Spleen (tissue), 11 donors: Measurements from ENCODE around the gene TRHDE. TPM values are rescaled to one million over a fixed set of nuclear protein-coding genes. Genes with fewer than 3 reads are reported as not detected.

Experiments used
- DNase-seq: peaks from one replicate; pipeline ENCODE4 v3.0.0-alpha.2; 2020
- H3K27ac ChIP-seq, 8 donors: fragments of 200-600 bp; sonication (generic) in 7 of 8; 1 replicate in 4 of 8; 2 replicates in 4 of 8; pipeline versions ENCODE4 v1.5.0 to v1.8.0; 2016 to 2021; ENCODE audit warnings: inconsistent platforms in 4 of 8, mild to moderate bottlenecking in 4 of 8, moderate library complexity in 1 of 8
- H3K27me3 ChIP-seq, 7 donors: fragments of 200-600 bp; sonication (generic) in 6 of 7; replicated peaks in 1 of 7; 1 replicate in 4 of 7; 2 replicates in 3 of 7; pipeline versions ENCODE4 v1.5.0 to v1.8.0; 2016 to 2021; ENCODE audit warnings: inconsistent platforms in 3 of 7, mild to moderate bottlenecking in 1 of 7
- H3K36me3 ChIP-seq, 6 donors: fragments of 200-600 bp; sonication (generic) in 5 of 6; 1 replicate in 4 of 6; 2 replicates in 2 of 6; pipeline versions ENCODE4 v1.5.0 to v1.8.0; 2016 to 2021; ENCODE audit warnings: inconsistent platforms in 2 of 6
- H3K4me1 ChIP-seq, 6 donors: fragments of 200-600 bp; sonication (generic) in 5 of 6; 1 replicate in 3 of 6; 2 replicates in 3 of 6; pipeline versions ENCODE4 v1.5.0 to v1.8.0; 2016 to 2021; ENCODE audit warnings: inconsistent platforms in 3 of 6
- H3K4me3 ChIP-seq, 8 donors: fragments of 200-600 bp; sonication (generic) in 7 of 8; 1 replicate in 4 of 8; 2 replicates in 4 of 8; pipeline versions ENCODE4 v1.5.0 to v1.8.0; 2016 to 2021; ENCODE audit warnings: inconsistent platforms in 4 of 8, mild to moderate bottlenecking in 4 of 8, moderate library complexity in 2 of 8
- H3K9me3 ChIP-seq, 8 donors: fragments of 200-600 bp; sonication (generic) in 7 of 8; 1 replicate in 4 of 8; 2 replicates in 4 of 8; pipeline versions ENCODE4 v1.5.0 to v1.8.0; 2016 to 2021; ENCODE audit warnings: inconsistent platforms in 4 of 8
- POLR2A ChIP-seq, 3 donors: fragments of 450-650 bp; IDR thresholded peaks; one replicate each; pipeline ENCODE4 v1.5.1; 2017; ENCODE audit warnings: antibody characterized with exemption in 3 of 3, mild to moderate bottlenecking in 1 of 3
- POLR2AphosphoS5 ChIP-seq, 3 donors: sonication (generic); formaldehyde crosslinking; IDR thresholded peaks; one replicate each; pipeline ENCODE4 v1.5.1; 2017; ENCODE audit warnings: antibody characterized with exemption in 3 of 3
- WGBS, 5 donors: extraction: QIAGEN DNeasy Blood & Tissue Kit in 3 of 5; methylation state at CpG; one replicate each; pipeline versions ENCODE4 v1.1.5 to v1.1.7; 2013 to 2018; 5-methylcytosine and 5-hydroxymethylcytosine counted together
- intact Hi-C: fragments of 100-400 bp; cut with DNase I; formaldehyde crosslinking; loops from one replicate; pipeline ENCODE4 v1.15.0; 2023; ENCODE audit warnings: low total_unique reads
- polyA plus RNA-seq, 3 donors: library from polyadenylated mRNA; stranded (reverse); fragments of 200-250 nt; gene quantifications; one replicate each; pipeline ENCODE4 v1.2.1, GENCODE V29; 2013
- total RNA-seq, 7 donors: library from RNA; depleted of rRNA in 3 of 7; stranded (reverse); fragments of >200 nt in 3 of 7; fragmentation: NEBNext Ultra II Directional in 4 of 7; extraction: Animal tissue kit (Norgen Biotek cat#: 25700) in 4 of 7; gene quantifications; one replicate each; pipeline versions ENCODE4 v1.1.0 to v1.2.1, GENCODE V29; 2016 to 2021
- TF ChIP-seq, protein P1 (sequence below), 11 experiments: fragments of 200-600 bp in 7 of 11; fragments of 450-650 bp in 4 of 11; sonication (generic) in 4 of 11; IDR thresholded peaks in 8 of 11; conservative IDR thresholded peaks in 3 of 11; 1 replicate in 7 of 11; 2 replicates in 4 of 11; pipeline versions ENCODE4 v1.4.0 to v1.8.0; 2016 to 2021; ENCODE audit warnings: antibody characterized with exemption in 11 of 11, inconsistent platforms in 4 of 11, mild to moderate bottlenecking in 1 of 11
- donor health status: healthy with polysubstance abuse.
- donor health status: DM: no; HTN: no; CAD: no; lungs with moderate emphysema.
- donor health status: DM: no; HTN: no; CAD: no.
- donor health status: Bipolar disorder and iron deficiency.
- donor health status: healthy.
- donor health status: DM: no; HTN: no; CAD: no.
- donor health status: DM: yes; HTN: yes; CAD: no.

TRHDE gene
- total and polyA plus RNA-seq, 10 donors: 0.26 to 32.7 (median 16.3) TPM

DNA sequence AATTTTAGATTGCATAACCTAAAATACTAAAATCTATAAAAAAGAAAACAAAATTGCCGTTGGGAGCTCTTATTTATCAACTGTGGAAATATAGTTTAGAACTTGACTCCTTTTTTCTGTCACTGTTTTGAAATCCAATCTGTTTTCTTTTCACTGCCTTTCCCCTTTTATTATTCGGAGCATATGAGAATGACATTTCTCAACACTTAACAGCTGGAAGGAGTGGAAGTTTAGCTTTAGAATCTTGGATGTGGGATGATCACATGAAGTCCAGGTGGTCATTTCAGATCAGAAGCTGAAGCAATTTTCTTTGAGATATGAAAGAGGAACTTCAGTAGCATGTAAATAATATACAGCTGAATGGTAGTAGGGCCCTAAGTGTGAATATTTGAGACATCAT lies 16.7 kb downstream of the TRHDE start:
- Histone ChIP-seq H3K36me3 (no peaks in the 10 kb centered on the region), H3K4me1 (no peaks in the 10 kb centered on the region), H3K9me3 (no peaks in the 10 kb centered on the region), H3K27me3 (peaks cover 0 to 6% (median 0%) of the 10 kb centered on the region in 7 donors), H3K27ac (no peak overlapping the region), H3K4me3 (no peak overlapping the region)
- DNase-seq: no peak
- TF ChIP-seq POLR2AphosphoS5 (IDR thresholded peaks at IDR 0.05): no peak
- TF ChIP-seq, protein P1, sequence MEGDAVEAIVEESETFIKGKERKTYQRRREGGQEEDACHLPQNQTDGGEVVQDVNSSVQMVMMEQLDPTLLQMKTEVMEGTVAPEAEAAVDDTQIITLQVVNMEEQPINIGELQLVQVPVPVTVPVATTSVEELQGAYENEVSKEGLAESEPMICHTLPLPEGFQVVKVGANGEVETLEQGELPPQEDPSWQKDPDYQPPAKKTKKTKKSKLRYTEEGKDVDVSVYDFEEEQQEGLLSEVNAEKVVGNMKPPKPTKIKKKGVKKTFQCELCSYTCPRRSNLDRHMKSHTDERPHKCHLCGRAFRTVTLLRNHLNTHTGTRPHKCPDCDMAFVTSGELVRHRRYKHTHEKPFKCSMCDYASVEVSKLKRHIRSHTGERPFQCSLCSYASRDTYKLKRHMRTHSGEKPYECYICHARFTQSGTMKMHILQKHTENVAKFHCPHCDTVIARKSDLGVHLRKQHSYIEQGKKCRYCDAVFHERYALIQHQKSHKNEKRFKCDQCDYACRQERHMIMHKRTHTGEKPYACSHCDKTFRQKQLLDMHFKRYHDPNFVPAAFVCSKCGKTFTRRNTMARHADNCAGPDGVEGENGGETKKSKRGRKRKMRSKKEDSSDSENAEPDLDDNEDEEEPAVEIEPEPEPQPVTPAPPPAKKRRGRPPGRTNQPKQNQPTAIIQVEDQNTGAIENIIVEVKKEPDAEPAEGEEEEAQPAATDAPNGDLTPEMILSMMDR (IDR thresholded peaks at IDR 0.05 in 8 of 11, conservative IDR thresholded peaks at IDR 0.05 in 3 of 11): no peak
- TF ChIP-seq POLR2A (IDR thresholded peaks at IDR 0.05): no peak
- intact Hi-C loops: no loop called here
- WGBS, 5 donors: 65 to 80% (median 76%) methylated on average over 2 of the region's 2 CpGs

DNA sequence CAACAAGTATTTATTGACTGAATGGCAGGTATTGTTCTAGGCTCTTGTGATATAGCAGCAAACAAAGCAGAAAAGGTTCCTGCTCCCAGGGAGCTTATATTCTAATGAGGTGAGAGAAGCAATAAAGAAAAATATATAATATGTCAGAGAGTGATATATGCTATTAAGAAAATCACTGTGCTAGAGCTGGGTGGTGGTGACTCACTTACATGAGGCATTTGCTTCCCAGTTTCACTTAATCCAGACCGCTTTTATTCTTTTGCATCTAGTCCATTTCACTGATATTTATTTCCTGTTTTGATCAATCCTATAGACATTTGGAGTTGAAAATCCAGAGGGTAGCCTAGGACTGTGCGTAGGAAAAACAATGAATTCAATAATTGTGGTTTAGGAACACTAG lies 17.5 kb downstream of the TRHDE start:
- Histone ChIP-seq H3K9me3 (no peaks in the 10 kb centered on the region), H3K4me3 (no peak overlapping the region), H3K4me1 (no peaks in the 10 kb centered on the region), H3K27me3 (peaks cover 0 to 7% (median 0%) of the 10 kb centered on the region in 7 donors), H3K27ac (no peak overlapping the region), H3K36me3 (no peaks in the 10 kb centered on the region)
- WGBS, 5 donors: 90 to 99% (median 92%) methylated on average over 2 of the region's 2 CpGs
- TF ChIP-seq POLR2A (IDR thresholded peaks at IDR 0.05): no peak
- TF ChIP-seq POLR2AphosphoS5 (IDR thresholded peaks at IDR 0.05): no peak
- TF ChIP-seq, protein P1 (IDR thresholded peaks at IDR 0.05 in 8 of 11, conservative IDR thresholded peaks at IDR 0.05 in 3 of 11): no peak
- no peak for DNase-seq
- intact Hi-C loops: no loop called here

DNA sequence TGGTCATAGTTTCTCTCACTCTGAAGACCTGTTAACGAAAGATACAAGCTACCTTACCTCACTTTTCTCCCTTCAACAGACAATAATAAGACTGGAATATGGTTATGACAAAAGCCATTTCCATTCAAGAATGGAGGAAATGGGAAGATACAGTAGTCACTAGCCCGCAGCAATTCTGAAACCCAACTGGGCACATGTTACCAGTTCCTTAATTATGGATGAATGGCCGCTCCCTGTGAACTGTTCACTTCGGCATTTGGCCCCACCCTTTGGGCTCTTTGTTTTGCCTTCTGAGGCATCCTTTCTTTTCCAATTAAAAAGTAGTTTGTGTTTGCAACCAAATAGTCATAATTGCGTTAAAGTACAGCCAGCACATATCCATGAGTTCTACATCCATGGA lies 19.0 kb downstream of the TRHDE start:
- Histone ChIP-seq H3K27ac (no peak overlapping the region), H3K27me3 (peaks cover 0 to 7% (median 0%) of the 10 kb centered on the region in 7 donors), H3K4me3 (no peak overlapping the region), H3K9me3 (no peaks in the 10 kb centered on the region), H3K36me3 (no peaks in the 10 kb centered on the region), H3K4me1 (no peaks in the 10 kb centered on the region)
- TF ChIP-seq, protein P1 (IDR thresholded peaks at IDR 0.05 in 8 of 11, conservative IDR thresholded peaks at IDR 0.05 in 3 of 11): no peak
- TF ChIP-seq POLR2A (IDR thresholded peaks at IDR 0.05) (no peak), POLR2AphosphoS5 (IDR thresholded peaks at IDR 0.05) (no peak)
- no peak for DNase-seq
- intact Hi-C loops: no loop called here
- WGBS, 5 donors: 87 to 93% (median 89%) methylated on average over 5 of the region's 5 CpGs

DNA sequence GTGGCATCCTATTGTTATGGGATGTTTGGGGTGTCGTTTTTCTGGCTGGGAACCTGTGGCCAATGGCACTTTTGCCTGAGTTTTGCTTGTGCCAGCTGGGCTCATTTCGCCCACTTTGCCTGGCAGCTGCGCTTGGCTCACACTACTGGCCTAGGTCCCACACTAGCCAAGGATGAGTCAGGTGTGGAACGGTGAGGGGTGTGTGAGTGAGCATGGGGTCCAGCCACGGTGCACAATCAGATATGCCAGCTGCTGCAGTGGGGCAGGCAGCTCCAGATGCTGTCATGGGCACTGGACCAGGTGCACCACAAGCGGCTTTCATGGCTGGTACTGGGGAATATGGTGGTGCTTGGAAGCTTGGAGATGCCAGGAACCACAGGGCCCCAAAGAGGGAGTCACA lies 21.5 kb downstream of the TRHDE start:
- 83 to 90% (median 86%) methylated on average over 6 of the region's 6 CpGs for WGBS, 5 donors

More for the DNA sequence above, 21.5 kb downstream of the TRHDE start:
- H3K36me3 ChIP-seq: no peaks in the 10 kb centered on the region
- no peak overlapping the region for H3K4me3 ChIP-seq
- no peaks in the 10 kb centered on the region for H3K9me3 ChIP-seq
- no peak for DNase-seq
- TF ChIP-seq, protein P1 (IDR thresholded peaks at IDR 0.05 in 8 of 11, conservative IDR thresholded peaks at IDR 0.05 in 3 of 11): no peak
- TF ChIP-seq POLR2AphosphoS5 (IDR thresholded peaks at IDR 0.05) (no peak), POLR2A (IDR thresholded peaks at IDR 0.05) (no peak)
- H3K27me3 ChIP-seq: peaks cover 0 to 7% (median 0%) of the 10 kb centered on the region in 7 donors
- no peak overlapping the region for H3K27ac ChIP-seq
- intact Hi-C loops: no loop called here
- no peaks in the 10 kb centered on the region for H3K4me1 ChIP-seq
